GM19467 (cell line): ENCODE results near the gene BCAP29.
"Not testable (repeated sequence)": the region's sequence is repeated elsewhere in the genome, so short reads cannot be mapped to it uniquely, and the experiment has no call there.

Source experiments
- ATAC-seq: cut with Tn5 transposase; IDR thresholded peaks from one replicate; pipeline ENCODE4 v1.9.1; 2021; ENCODE audit warnings: mild to moderate bottlenecking, moderate library complexity; ENCODE audit not compliant: unreplicated experiment

The BCAP29 gene

GRCh38 chr7:107615910-107616680 lies 36.0 kb downstream of the BCAP29 start:
- ATAC-seq: no peak

GRCh38 chr7:107622429-107622828 lies 42.4 kb downstream of the BCAP29 start:
- ATAC-seq: no peak

- no peak for ATAC-seq
Observed at GRCh38 chr7:107622894-107623293, 42.8 kb downstream of the BCAP29 start.

GRCh38 chr7:107627002-107627401 lies 47.0 kb downstream of the BCAP29 start:
- ATAC-seq: no peak

- ATAC-seq: no peak
Observed at GRCh38 chr7:107628461-107629064, 48.5 kb downstream of the BCAP29 start.

GRCh38 chr7:107630342-107630741 lies 50.3 kb downstream of the BCAP29 start:
- ATAC-seq: no peak

GRCh38 chr7:107631588-107632491 lies 51.8 kb downstream of the BCAP29 start:
- no peak for ATAC-seq

- no peak for ATAC-seq
Observed at GRCh38 chr7:107632492-107632865, 52.4 kb downstream of the BCAP29 start.

GRCh38 chr7:107638594-107638993 lies 58.5 kb downstream of the BCAP29 start:
- ATAC-seq: peak; percentile 89

GRCh38 chr7:107639070-107639469 lies 59.0 kb downstream of the BCAP29 start:
- ATAC-seq: not testable (repeated sequence)

GRCh38 chr7:107641676-107642075 lies 61.6 kb downstream of the BCAP29 start:
- ATAC-seq: no peak

- no peak for ATAC-seq
Observed at GRCh38 chr7:107642501-107642900, 62.5 kb downstream of the BCAP29 start.

- ATAC-seq: no peak
Observed at GRCh38 chr7:107643407-107643806, 63.4 kb downstream of the BCAP29 start.

GRCh38 chr7:107643938-107644308 lies 63.9 kb downstream of the BCAP29 start:
- no peak for ATAC-seq

- ATAC-seq: no peak
Observed at GRCh38 chr7:107644309-107644974, 64.4 kb downstream of the BCAP29 start.

GRCh38 chr7:107652642-107653041 lies 72.6 kb downstream of the BCAP29 start:
- ATAC-seq: no peak

GRCh38 chr7:107658467-107658866 lies 78.4 kb downstream of the BCAP29 start:
- no peak for ATAC-seq

- no peak for ATAC-seq
Observed at GRCh38 chr7:107659666-107660065, 79.6 kb downstream of the BCAP29 start.

- ATAC-seq: no peak
Observed at GRCh38 chr7:107660381-107661080, 80.5 kb downstream of the BCAP29 start, which contains the start of gene SLC26A4. Gene SLC26A4, plus strand, starts transcription at chr7:107660828. Its CDS starts 814 bp downstream, at chr7:107661642.
